DOHH2 (cell line): Measurements from ENCODE around the gene STOML1.
"Not testable (repeated sequence)": the region's sequence is repeated elsewhere in the genome, so short reads cannot be mapped to it uniquely, and the experiment has no call there.

Experiments used
- H3F3A ChIP-seq: fragments of 200-600 bp; sonication (generic), shearing (Covaris generic); 2 replicates; pipeline ENCODE4 v1.6.0; 2016; ENCODE audit warnings: antibody characterized with exemption, mild to moderate bottlenecking; ENCODE audit not compliant: control insufficient read depth, insufficient read depth
- H3K27ac ChIP-seq: fragments of 200-600 bp; sonication (generic); 2 replicates; pipeline ENCODE4 v1.5.1; 2014; ENCODE audit warnings: low read depth, mild to moderate bottlenecking, low read length, moderate library complexity
- H3K27me3 ChIP-seq: fragments of 200-600 bp; sonication (generic); 2 replicates; pipeline ENCODE4 v1.6.1; 2014; ENCODE audit warnings: mild to moderate bottlenecking, low read length, mixed read lengths; ENCODE audit not compliant: control insufficient read depth
- H3K36me3 ChIP-seq: fragments of 200-600 bp; sonication (generic); 2 replicates; pipeline ENCODE4 v1.6.1; 2014; ENCODE audit warnings: mild to moderate bottlenecking, low read length, moderate library complexity, mixed read lengths; ENCODE audit not compliant: control insufficient read depth
- H3K4me1 ChIP-seq: fragments of 200-600 bp; sonication (generic); 2 replicates; pipeline ENCODE4 v1.6.1; 2014; ENCODE audit warnings: mild to moderate bottlenecking, low read length, mixed read lengths; ENCODE audit not compliant: control insufficient read depth
- H3K4me2 ChIP-seq: fragments of 200-600 bp; sonication (generic); 2 replicates; pipeline ENCODE4 v1.6.0; 2014; ENCODE audit warnings: mild to moderate bottlenecking, low read length, moderate library complexity
- H3K4me3 ChIP-seq: fragments of 200-600 bp; sonication (generic); 2 replicates; pipeline ENCODE4 v1.5.1; 2014; ENCODE audit warnings: mild to moderate bottlenecking, low read length, mixed read lengths
- H3K79me2 ChIP-seq: fragments of 200-600 bp; sonication (generic); 2 replicates; pipeline ENCODE4 v1.6.1; 2014; ENCODE audit warnings: mild to moderate bottlenecking, low read length, mixed read lengths; ENCODE audit not compliant: control insufficient read depth
- H3K9me2 ChIP-seq: fragments of 200-600 bp; sonication (generic); replicated peaks from 2 replicates; pipeline ENCODE4 v1.6.1; 2014; ENCODE audit warnings: mild to moderate bottlenecking, low read length, mixed read lengths; ENCODE audit not compliant: control insufficient read depth
- H3K9me3 ChIP-seq: fragments of 200-600 bp; sonication (generic); 2 replicates; pipeline ENCODE4 v1.6.1; 2014; ENCODE audit warnings: antibody characterized with exemption, low read length, mixed read lengths; ENCODE audit not compliant: control insufficient read depth, insufficient read depth
- H4K20me1 ChIP-seq: fragments of 200-600 bp; sonication (generic); 2 replicates; pipeline ENCODE4 v1.6.0; 2014; ENCODE audit warnings: low read depth, mild to moderate bottlenecking, antibody characterized with exemption, low read length, moderate library complexity; ENCODE audit not compliant: control insufficient read depth, insufficient read depth
- EZH2phosphoT487 ChIP-seq: fragments of 200-600 bp; sonication (generic); IDR thresholded peaks from 2 replicates; pipeline ENCODE4 v1.6.1; 2017; ENCODE audit warnings: borderline replicate concordance, mild to moderate bottlenecking, antibody characterized with exemption, low read length, moderate library complexity, mixed read lengths
- TF ChIP-seq, protein P1 (sequence below): fragments of 200-600 bp; sonication (generic); IDR thresholded peaks from one replicate; pipeline ENCODE4 v1.5.1; 2014; ENCODE audit warnings: antibody characterized with exemption, mild to moderate bottlenecking, low read depth, low read length; ENCODE audit not compliant: poor library complexity, severe bottlenecking

STOML1 gene

GRCh38 chr15:73939138-73939537 lies 53.0 kb downstream of the STOML1 start:
- no peaks in the 10 kb centered on the region for H3K36me3 ChIP-seq
- H3K4me3 ChIP-seq: no peak overlapping the region
- no peaks in the 10 kb centered on the region for H3K79me2 ChIP-seq
- TF ChIP-seq EZH2phosphoT487: no peak
- TF ChIP-seq, protein P1, sequence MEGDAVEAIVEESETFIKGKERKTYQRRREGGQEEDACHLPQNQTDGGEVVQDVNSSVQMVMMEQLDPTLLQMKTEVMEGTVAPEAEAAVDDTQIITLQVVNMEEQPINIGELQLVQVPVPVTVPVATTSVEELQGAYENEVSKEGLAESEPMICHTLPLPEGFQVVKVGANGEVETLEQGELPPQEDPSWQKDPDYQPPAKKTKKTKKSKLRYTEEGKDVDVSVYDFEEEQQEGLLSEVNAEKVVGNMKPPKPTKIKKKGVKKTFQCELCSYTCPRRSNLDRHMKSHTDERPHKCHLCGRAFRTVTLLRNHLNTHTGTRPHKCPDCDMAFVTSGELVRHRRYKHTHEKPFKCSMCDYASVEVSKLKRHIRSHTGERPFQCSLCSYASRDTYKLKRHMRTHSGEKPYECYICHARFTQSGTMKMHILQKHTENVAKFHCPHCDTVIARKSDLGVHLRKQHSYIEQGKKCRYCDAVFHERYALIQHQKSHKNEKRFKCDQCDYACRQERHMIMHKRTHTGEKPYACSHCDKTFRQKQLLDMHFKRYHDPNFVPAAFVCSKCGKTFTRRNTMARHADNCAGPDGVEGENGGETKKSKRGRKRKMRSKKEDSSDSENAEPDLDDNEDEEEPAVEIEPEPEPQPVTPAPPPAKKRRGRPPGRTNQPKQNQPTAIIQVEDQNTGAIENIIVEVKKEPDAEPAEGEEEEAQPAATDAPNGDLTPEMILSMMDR: no peak
- no peaks in the 10 kb centered on the region for H4K20me1 ChIP-seq
- no peaks in the 10 kb centered on the region for H3F3A ChIP-seq
- no peaks in the 10 kb centered on the region for H3K9me3 ChIP-seq
- H3K27ac ChIP-seq: no peak overlapping the region
- no peaks in the 10 kb centered on the region for H3K4me1 ChIP-seq
- 0 out of 2 replicates have a peak, but pooled peaks cover 2% of the 10 kb centered on the region for H3K27me3 ChIP-seq
- H3K9me2 ChIP-seq: no peaks in the 10 kb centered on the region
- no peak overlapping the region for H3K4me2 ChIP-seq

- not testable (repeated sequence) for H4K20me1 ChIP-seq, H3K9me2 ChIP-seq, H3F3A ChIP-seq, H3K4me3 ChIP-seq, H3K4me1 ChIP-seq, H3K27me3 ChIP-seq, H3K36me3 ChIP-seq, H3K79me2 ChIP-seq, H3K27ac ChIP-seq, H3K4me2 ChIP-seq, H3K9me3 ChIP-seq
Measured at GRCh38 chr15:73938516-73938915, 53.6 kb downstream of the STOML1 start.

DNA sequence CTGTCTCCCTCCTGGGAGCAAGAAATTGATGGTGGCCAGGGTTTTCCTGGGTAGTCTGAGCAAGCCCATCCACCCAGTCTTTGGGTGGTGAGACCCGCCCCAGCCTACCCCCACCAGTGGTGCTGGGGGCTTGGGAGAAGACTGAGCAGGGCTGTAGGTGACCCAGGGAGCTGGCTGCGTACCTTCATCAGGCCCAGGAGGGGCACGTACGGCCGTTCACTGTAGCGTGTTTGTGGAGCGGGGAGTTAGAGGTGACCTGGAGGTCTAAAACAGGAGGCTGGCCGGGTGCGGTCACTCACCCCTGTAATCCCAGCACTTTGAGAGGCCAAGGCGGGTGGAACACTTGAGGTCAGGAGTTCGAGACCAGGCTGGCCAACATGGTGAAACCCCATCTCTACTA lies 54.4 kb downstream of the STOML1 start:
- H3F3A ChIP-seq: no peaks in the 10 kb centered on the region
- TF ChIP-seq, protein P1: no peak
- TF ChIP-seq EZH2phosphoT487: no peak
- H3K4me1 ChIP-seq: no peaks in the 10 kb centered on the region

GRCh38 chr15:73937296-73937695 lies 54.8 kb downstream of the STOML1 start:
- no peaks in the 10 kb centered on the region for H3K9me3 ChIP-seq
- no peak overlapping the region for H3K27ac ChIP-seq
- 0 out of 2 replicates have a peak, but pooled peaks cover 3% of the 10 kb centered on the region for H3K27me3 ChIP-seq
- no peaks in the 10 kb centered on the region for H3K9me2 ChIP-seq
- no peaks in the 10 kb centered on the region for H3K79me2 ChIP-seq
- H3K36me3 ChIP-seq: no peaks in the 10 kb centered on the region
- H3K4me3 ChIP-seq: no peak overlapping the region
- H3K4me2 ChIP-seq: no peak overlapping the region
- no peaks in the 10 kb centered on the region for H3K4me1 ChIP-seq
- no peaks in the 10 kb centered on the region for H3F3A ChIP-seq
- no peak for TF ChIP-seq EZH2phosphoT487
- TF ChIP-seq, protein P1: no peak
- H4K20me1 ChIP-seq: no peaks in the 10 kb centered on the region

More for the DNA sequence above, 54.4 kb downstream of the STOML1 start:
- H3K4me2 ChIP-seq: no peak overlapping the region
- H3K79me2 ChIP-seq: no peaks in the 10 kb centered on the region
- H3K27ac ChIP-seq: no peak overlapping the region
- no peaks in the 10 kb centered on the region for H3K9me3 ChIP-seq
- H4K20me1 ChIP-seq: no peaks in the 10 kb centered on the region
- H3K27me3 ChIP-seq: 0 out of 2 replicates have a peak, but pooled peaks cover 3% of the 10 kb centered on the region
- no peaks in the 10 kb centered on the region for H3K36me3 ChIP-seq
- H3K4me3 ChIP-seq: no peak overlapping the region
- no peaks in the 10 kb centered on the region for H3K9me2 ChIP-seq
